Cardiac fibroblast (primary cell): ENCODE results near the gene OTOF.

ENCODE experiments used
- DNase-seq, 2 donors: peaks; one replicate each; pipeline versions ENCODE4 v3.0.0 to v3.0.0-alpha.2; 2010; ENCODE audit warnings: low read depth in 2 of 2
- H3K4me3 ChIP-seq, 2 donors: replicated peaks in 1 of 2; 1 replicate in 1 of 2; 2 replicates in 1 of 2; pipeline ENCODE4 v1.5.1; 2011; ENCODE audit warnings: low read depth in 2 of 2, low read length in 2 of 2, mild to moderate bottlenecking in 2 of 2, moderate library complexity in 1 of 2
- CTCF ChIP-seq: IDR thresholded peaks from one replicate; pipeline ENCODE4 v1.5.1; 2011; ENCODE audit warnings: low read depth, mild to moderate bottlenecking, low read length, inconsistent platforms

OTOF gene

GRCh38 chr2:26477911-26478253 lies at the start of gene OTOF:
Gene OTOF, minus strand, starts transcription at chr2:26478124.
- no peak for TF ChIP-seq CTCF
- no peak within 1 kb of the TSS for H3K4me3 ChIP-seq

GRCh38 chr2:26526589-26526988 lies 48.7 kb upstream of the OTOF start:
- no peak overlapping the region for H3K4me3 ChIP-seq
- peak in 1 of 2 donors; percentile 9 for DNase-seq
- TF ChIP-seq CTCF = no peak

More at GRCh38 chr2:26477911-26478253, at the start of gene OTOF:
- DNase-seq = peak; percentile 69 to 83

- DNase-seq = no peak
- H3K4me3 ChIP-seq = no peak overlapping the region
- TF ChIP-seq CTCF = no peak
Observed at GRCh38 chr2:26526105-26526504, 48.2 kb upstream of the OTOF start.

- DNase-seq = no peak
- TF ChIP-seq CTCF = no peak
- H3K4me3 ChIP-seq = no peak overlapping the region
Observed at GRCh38 chr2:26523750-26524149, 45.8 kb upstream of the OTOF start.

GRCh38 chr2:26522751-26523171 lies 44.8 kb upstream of the OTOF start:
- no peak for DNase-seq
- no peak for TF ChIP-seq CTCF
- no peak overlapping the region for H3K4me3 ChIP-seq

GRCh38 chr2:26522325-26522724 lies 44.4 kb upstream of the OTOF start:
- DNase-seq = peak in 1 of 2 donors; percentile 17
- no peak overlapping the region for H3K4me3 ChIP-seq
- TF ChIP-seq CTCF = no peak

GRCh38 chr2:26521913-26522180 lies 43.9 kb upstream of the OTOF start:
- TF ChIP-seq CTCF = no peak
- DNase-seq = no peak
- no peak overlapping the region for H3K4me3 ChIP-seq
